HG02943 (cell line): ENCODE data around the gene LAMA2.
"Not testable (repeated sequence)": the region's sequence is repeated elsewhere in the genome, so short reads cannot be mapped to it uniquely, and the experiment has no call there.

ENCODE experiments used
- ATAC-seq: cut with Tn5 transposase; IDR thresholded peaks from one replicate; pipeline ENCODE4 v1.9.1; 2021; ENCODE audit warnings: mild to moderate bottlenecking, low read depth, moderate library complexity; ENCODE audit not compliant: unreplicated experiment

Gene LAMA2

GRCh38 chr6:128993166-128993565, 110.2 kb downstream of the LAMA2 start:
- ATAC-seq = no peak

DNA sequence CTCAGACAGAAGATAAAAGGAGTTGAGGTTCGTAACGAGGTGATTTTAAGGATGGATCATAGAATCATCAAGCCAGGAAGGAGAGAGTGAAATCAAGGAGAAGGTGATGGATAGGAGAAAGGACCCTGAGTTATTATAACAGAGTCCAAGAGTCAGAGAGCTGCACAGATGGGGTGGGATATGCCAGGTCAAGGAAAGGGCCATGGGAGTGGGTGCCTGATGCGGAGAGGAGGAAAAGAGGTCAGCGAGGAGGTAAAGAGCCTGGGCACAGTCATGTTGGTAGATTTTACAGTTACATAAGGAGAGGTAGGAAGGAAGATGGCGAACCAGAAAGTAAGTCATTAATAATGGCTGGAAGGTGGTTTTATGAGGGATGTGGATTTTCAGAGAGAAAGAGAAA, 114.9 kb downstream of the LAMA2 start:
- ATAC-seq = no peak

DNA sequence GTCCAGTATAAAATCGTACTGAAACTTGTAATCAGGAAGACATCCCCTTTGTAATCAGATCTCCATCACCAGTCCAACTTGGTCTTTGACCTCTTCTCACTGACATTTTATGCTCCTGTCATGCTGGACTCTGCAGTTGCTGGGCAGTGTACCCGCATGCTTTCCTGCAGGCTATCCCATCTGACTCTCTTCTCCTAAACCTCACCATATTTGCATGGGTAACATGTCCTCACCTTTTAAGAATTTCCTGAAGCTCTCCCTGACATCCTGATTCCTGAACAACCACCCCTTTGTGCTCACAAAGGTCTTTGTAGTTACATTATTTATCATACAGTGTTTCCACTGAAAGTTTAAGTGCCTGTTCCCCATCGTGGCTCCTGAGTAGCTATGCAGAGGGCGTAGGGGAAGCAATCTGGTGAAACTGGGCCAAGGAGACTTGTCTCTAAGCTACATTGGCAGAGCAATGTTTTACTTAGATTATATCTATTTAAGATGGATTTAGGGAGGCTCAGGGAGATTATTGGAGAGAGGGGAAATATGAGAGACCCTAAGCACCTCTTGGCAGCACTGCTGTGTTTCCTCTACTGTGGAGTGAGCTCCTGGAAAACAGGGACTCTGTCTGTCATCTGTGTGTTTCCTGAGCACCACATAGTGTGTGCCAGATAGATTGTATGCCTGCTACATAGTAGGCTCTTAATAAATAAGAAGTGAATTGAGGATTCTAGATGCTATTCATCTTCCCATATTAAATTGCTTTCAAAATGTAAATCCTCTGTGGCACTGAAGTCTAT, 124.0 kb downstream of the LAMA2 start:
- no peak for ATAC-seq

DNA sequence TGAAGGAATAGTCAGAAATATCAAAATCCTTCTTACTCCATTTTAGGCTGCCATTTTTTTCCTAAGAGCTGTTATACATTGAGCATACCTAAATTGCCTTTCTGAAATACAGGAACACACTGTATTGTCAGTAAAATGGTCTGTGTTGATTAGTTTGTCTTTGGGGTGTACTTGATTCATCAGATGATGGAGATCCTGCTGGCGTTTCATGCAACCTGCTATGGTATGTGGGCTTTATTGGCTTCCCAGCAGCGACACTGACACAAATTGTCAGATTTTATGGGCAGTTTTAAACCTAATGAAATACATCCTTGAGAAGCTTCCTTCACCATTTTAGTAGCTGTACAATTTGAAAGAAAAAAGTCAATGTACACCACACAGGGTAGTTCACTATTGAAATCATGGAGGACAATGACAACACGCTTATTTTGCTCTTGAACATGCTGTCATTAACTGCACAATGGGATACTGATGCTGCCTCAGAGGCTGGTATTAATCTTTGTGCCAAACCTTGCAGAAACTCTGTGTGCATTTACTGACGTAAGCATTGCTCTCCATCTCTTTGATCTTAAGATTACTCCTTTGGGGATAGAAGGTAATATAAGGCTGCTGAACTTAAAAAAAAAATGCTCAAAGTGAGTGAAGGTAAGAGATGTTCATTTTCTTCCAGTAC, 124.9 kb downstream of the LAMA2 start:
- no peak for ATAC-seq

DNA sequence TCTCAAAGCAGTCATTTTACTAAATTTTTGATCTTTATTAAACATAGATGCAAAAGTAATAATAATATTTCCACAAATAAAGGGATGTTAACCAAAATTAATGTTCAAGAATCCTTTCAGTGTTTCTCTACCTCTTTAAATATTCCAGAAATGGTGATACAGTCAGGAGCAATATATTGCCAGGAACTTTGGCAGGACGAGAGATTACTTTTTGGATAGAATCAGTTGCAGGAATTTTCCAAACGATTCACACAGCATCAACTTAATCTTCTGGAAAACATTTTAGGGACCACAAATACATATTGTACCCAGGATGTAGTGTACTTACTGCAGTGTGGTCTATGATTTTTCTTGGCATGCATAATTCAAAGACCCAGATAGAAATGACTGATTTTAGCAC, 125.7 kb downstream of the LAMA2 start:
- ATAC-seq = no peak

DNA sequence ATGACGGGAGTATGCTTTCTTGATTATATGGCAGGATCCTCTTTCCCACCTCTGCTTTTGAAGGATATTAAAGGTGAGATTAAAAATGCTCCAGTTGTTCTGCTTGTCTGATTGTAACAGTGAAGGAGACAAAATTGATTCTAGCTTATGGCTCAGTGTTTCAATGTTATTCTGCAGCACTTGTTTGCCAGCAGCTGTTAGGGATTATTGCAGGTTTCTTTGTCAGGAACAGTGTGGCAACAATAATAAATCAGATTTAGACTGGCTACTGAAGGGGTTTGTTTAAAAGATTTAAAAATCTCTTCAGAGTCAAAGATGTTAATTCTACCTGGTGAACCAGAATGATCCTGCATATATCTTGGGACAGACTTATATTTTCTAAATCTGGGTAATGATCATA, 126.9 kb downstream of the LAMA2 start:
- no peak for ATAC-seq

GRCh38 chr6:129014302-129014701, 131.4 kb downstream of the LAMA2 start:
- no peak for ATAC-seq

DNA sequence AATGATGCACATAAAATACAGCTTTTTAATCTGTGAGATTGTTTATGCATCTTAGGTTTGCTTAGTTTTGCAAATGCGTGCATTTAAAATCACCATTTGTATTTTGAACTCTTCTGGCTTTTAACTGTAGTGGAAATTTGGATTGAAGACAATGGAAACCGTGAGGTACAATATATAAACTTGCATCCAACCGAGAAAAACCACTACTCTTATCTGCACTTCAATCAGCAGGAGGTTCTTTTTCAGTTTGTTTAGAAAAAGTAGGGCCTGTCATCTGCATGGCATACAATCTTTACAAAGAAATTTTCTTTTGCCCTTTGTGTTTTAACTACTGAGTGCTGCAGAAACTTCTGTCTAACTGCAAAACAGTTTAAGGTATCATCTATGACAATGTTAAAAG, 132.8 kb downstream of the LAMA2 start:
- no peak for ATAC-seq

GRCh38 chr6:129016844-129017243, 133.9 kb downstream of the LAMA2 start:
- ATAC-seq = no peak

DNA sequence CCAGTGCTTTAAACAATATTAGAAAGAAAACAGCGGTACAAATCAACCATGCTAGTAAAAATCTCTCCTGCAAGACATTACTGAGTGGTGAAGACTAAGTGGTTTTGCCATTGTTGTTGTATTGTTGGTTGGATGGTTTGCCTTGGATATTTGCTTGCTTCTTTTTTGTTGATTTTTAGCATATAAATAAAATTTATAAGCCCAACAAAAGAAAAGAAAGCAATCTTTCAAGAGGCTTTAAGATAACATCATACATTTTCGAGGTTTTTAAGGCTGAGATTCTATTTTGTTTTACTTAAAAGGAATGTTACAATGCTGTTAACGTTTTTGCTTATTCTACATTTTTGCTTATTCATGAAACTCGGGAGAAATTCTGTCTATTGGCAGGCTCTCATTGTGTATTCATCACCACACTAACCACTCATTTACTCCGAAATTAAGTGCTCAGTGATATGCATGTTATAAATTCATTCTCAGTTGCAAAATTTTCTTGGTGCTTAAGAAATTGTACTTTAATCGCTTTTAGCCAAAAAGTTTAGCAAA, 139.1 kb downstream of the LAMA2 start:
- no peak for ATAC-seq

GRCh38 chr6:129026601-129027000, 143.7 kb downstream of the LAMA2 start:
- ATAC-seq = no peak

DNA sequence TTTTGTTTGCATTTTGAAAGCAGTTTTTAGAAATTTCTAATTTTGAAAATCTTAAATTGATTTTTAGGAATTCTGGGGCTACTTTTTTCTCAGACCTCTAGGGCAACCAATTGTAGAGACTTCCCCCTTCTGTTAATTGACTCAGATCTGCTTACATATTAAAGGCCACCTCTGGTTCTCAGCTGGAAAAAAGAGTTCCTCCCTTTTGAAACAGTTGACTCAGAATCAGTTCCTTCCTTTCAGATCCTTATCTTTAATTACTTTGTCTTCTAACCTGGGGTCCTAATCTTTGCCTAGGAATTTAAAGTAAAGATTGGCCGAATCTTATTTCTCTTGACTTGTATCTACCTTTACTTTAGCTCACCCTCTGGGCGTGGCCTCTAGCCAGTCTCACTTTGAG, 146.8 kb downstream of the LAMA2 start:
- no peak for ATAC-seq

- no peak for ATAC-seq
Measured at GRCh38 chr6:129030215-129030614, 147.3 kb downstream of the LAMA2 start.

- no peak for ATAC-seq
Measured at GRCh38 chr6:129031051-129031599, 148.2 kb downstream of the LAMA2 start.

- no peak for ATAC-seq
Measured at GRCh38 chr6:129032602-129033001, 149.7 kb downstream of the LAMA2 start.

GRCh38 chr6:129033180-129033579, 150.2 kb downstream of the LAMA2 start:
- no peak for ATAC-seq

DNA sequence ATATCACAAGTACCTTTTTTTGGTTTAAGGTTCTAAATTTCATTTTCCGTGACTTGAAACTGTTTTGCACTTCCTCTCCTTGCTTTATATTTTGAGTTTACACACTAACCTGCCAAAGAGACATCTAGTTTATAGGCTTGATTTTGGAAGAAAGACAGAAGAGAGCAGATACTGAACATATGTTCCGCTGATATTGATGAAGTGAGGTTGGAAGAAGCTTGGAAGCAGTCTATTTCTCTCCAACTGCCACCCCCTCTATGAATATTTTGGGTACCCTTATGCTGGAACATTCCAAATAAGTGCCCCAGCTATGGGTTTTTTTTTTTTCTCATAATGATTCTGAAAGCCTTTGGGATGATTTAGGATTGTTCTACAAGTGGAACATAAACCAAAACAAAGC, 150.6 kb downstream of the LAMA2 start:
- no peak for ATAC-seq

DNA sequence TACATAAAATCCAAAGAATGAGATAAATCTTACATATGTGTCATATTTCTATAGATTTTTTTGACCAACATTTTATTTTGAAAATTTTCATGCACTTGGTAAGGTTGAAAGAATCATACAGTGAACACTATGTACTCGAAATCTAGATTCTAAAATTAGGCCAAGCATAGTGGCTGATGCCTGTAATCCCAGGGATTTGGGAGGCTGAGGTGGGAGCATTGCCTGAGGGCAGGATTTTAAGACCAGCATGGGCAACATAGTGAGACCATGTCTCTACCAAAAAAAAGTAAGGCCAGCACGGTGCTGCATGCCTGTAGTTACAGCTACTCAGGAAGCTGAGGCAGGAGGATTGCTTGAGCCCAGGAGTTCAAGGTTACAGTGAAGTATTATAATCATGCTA, 158.6 kb downstream of the LAMA2 start:
- no peak for ATAC-seq

DNA sequence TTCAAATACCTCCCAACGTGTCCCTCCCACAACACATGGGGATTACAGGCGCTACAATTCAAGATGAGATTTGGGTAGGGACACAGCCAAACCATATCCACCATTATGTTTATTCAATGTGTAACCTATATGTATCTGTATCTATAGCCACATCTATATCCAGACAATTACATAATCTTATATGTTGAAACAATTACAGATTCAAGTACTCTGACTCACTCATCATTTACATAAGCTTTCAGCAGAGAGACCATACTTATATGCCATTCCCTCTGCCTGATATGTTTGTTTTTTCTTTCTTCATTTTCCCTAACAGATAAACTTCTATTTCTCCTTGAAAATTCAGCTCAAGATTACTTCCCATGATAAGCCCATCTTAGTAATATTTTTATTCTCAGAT, 163.6 kb downstream of the LAMA2 start:
- no peak for ATAC-seq

GRCh38 chr6:129047834-129048233, 164.9 kb downstream of the LAMA2 start:
- no peak for ATAC-seq

DNA sequence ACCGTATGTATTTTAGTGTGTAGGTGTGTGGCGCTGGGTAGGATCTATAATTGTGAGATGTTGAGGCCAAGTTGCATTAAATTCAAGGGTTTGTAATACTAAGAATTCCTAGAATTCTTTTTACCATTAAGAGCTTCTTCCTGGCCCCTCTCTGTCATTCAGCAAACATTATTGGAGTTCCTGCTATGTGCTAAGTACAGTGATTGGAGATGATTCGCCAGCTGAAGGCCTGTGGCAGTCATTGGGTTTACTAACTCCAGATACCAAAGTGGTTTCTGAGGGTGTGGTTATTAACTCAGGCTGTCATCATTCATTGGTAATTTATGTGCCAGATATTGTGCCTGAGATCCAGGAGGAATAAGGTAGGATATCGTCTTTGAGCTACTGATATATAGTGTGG, 167.1 kb downstream of the LAMA2 start:
- no peak for ATAC-seq

- not testable (repeated sequence) for ATAC-seq
Measured at GRCh38 chr6:129053143-129053542, 170.2 kb downstream of the LAMA2 start.
